ENCODE data around the gene BBS1.

Gene BBS1

DNA sequence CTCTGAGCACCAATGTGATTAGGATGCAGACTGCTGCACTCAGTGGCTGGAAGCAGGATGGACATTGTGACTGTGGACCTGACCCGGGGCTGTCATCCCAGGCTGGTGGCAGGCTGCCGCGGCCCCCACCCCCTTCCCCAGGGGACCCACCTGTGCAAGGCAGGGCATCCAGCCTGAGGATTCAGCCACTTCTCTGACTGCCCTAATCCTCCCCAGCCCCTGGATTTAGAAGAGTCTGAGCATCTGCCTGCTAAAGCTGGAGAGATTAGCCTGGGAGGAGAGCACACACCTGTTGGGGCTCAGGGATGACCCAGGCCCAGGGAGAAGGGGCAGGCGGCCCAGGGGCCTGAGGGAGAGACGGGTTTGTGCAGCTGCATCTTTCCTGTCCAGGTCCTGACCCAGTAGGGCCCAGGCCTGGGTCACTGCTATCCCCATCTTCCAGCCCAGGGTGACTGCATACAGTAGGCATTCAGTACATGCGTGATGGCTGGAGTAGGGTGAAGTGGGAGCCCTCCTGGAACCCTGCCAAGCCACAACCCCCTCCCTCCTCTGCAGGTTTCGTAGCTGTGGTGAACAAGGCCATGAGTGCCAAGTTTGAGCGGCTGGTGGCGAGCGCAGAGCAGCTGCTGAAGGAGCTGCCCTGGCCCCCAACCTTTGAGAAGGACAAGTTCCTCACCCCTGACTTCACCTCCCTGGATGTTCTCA lies 18.1 kb upstream of the BBS1 start:
- no peak for TF ChIP-seq EP300 (IDR thresholded peaks at IDR 0.05; ENCODE audit: borderline replicate concordance)
- TF ChIP-seq NFIC (IDR thresholded peaks at IDR 0.05) = no peak
- TF ChIP-seq TAF1 (IDR thresholded peaks at IDR 0.05; ENCODE audit: low read depth) = no peak
- TF ChIP-seq CREB1 (IDR thresholded peaks at IDR 0.05; ENCODE audit: low read depth) = no peak
- TF ChIP-seq, protein P1, sequence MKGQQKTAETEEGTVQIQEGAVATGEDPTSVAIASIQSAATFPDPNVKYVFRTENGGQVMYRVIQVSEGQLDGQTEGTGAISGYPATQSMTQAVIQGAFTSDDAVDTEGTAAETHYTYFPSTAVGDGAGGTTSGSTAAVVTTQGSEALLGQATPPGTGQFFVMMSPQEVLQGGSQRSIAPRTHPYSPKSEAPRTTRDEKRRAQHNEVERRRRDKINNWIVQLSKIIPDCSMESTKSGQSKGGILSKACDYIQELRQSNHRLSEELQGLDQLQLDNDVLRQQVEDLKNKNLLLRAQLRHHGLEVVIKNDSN (IDR thresholded peaks at IDR 0.05) = no peak
- no peak for TF ChIP-seq TEAD4 (IDR thresholded peaks at IDR 0.05)
- TF ChIP-seq EGR1 (IDR thresholded peaks at IDR 0.05) = no peak
- TF ChIP-seq FOXM1 (IDR thresholded peaks at IDR 0.05; ENCODE audit: borderline replicate concordance, low read depth) = no peak
- TF ChIP-seq ZBTB7A (IDR thresholded peaks at IDR 0.05; ENCODE audit: low read depth) = no peak
- TF ChIP-seq, protein P2, sequence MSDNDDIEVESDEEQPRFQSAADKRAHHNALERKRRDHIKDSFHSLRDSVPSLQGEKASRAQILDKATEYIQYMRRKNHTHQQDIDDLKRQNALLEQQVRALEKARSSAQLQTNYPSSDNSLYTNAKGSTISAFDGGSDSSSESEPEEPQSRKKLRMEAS (IDR thresholded peaks at IDR 0.05) = no peak
- no peak for TF ChIP-seq TCF12 (IDR thresholded peaks at IDR 0.05; ENCODE audit: low read depth)
- no peak for TF ChIP-seq RAD21 (IDR thresholded peaks at IDR 0.05; ENCODE audit: low read depth)
- TF ChIP-seq REST (IDR thresholded peaks at IDR 0.05; ENCODE audit: low read depth) = no peak
- TF ChIP-seq YY1 (IDR thresholded peaks at IDR 0.05; ENCODE audit: low read depth) = no peak
- TF ChIP-seq CEBPB (IDR thresholded peaks at IDR 0.05) = no peak

DNA sequence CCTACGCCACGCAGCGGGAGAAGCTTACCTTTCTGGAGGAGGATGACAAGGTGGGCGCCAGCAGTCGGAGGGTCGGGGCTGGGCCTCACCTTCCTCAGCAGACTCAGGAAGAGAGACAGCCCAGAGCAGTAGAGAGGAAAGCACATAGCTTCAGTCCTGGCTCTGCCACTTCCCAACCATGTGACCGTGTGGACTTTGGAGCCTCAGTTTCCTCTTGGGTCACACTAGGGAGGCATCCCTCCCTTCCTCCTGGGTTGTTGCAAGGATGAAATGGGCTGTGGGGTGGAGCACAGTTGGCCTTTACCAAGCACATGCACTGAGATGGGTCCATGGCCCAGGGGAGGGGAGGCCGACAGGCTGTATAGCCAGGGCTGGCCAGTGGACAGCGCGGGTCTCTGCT lies 17.3 kb upstream of the BBS1 start:
- no peak for TF ChIP-seq CEBPB (IDR thresholded peaks at IDR 0.05)
- no peak for TF ChIP-seq NFIC (IDR thresholded peaks at IDR 0.05)
- TF ChIP-seq, protein P1 (IDR thresholded peaks at IDR 0.05) = no peak
- no peak for TF ChIP-seq EP300 (IDR thresholded peaks at IDR 0.05; ENCODE audit: borderline replicate concordance)
- TF ChIP-seq, protein P2 (IDR thresholded peaks at IDR 0.05) = no peak
- no peak for TF ChIP-seq TCF12 (IDR thresholded peaks at IDR 0.05; ENCODE audit: low read depth)
- no peak for TF ChIP-seq RAD21 (IDR thresholded peaks at IDR 0.05; ENCODE audit: low read depth)
- no peak for TF ChIP-seq FOXM1 (IDR thresholded peaks at IDR 0.05; ENCODE audit: borderline replicate concordance, low read depth)
- TF ChIP-seq YY1 (IDR thresholded peaks at IDR 0.05; ENCODE audit: low read depth) = no peak
- no peak for TF ChIP-seq REST (IDR thresholded peaks at IDR 0.05; ENCODE audit: low read depth)
- TF ChIP-seq CREB1 (IDR thresholded peaks at IDR 0.05; ENCODE audit: low read depth) = no peak
- TF ChIP-seq EGR1 (IDR thresholded peaks at IDR 0.05) = no peak
- no peak for TF ChIP-seq TEAD4 (IDR thresholded peaks at IDR 0.05)
- TF ChIP-seq ZBTB7A (IDR thresholded peaks at IDR 0.05; ENCODE audit: low read depth) = no peak
- no peak for TF ChIP-seq TAF1 (IDR thresholded peaks at IDR 0.05; ENCODE audit: low read depth)

DNA sequence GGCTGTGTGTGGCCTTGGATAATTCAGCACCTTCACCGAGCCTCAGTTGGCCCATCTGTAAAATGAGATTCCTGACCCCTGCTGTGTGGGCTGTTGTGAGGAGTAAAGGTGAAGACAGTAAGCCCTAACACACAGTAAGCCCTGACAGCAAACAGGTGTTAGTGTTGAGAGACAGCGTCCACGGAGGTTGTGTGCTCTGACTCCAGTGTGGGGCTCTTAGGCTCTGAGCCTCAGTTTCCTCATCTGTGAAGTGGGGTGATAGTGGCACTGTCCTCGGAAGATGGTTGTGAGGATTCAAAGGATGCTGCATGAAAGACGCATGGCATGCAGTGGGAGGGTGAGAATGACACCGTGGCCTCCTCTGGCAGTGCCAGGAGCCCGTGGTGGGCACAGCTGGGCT lies 16.0 kb upstream of the BBS1 start:
- TF ChIP-seq FOXM1 (IDR thresholded peaks at IDR 0.05; ENCODE audit: borderline replicate concordance, low read depth) = no peak
- TF ChIP-seq CREB1 (IDR thresholded peaks at IDR 0.05; ENCODE audit: low read depth) = no peak
- no peak for TF ChIP-seq NFIC (IDR thresholded peaks at IDR 0.05)
- TF ChIP-seq TCF12 (IDR thresholded peaks at IDR 0.05; ENCODE audit: low read depth) = no peak
- no peak for TF ChIP-seq REST (IDR thresholded peaks at IDR 0.05; ENCODE audit: low read depth)
- TF ChIP-seq, protein P2 (IDR thresholded peaks at IDR 0.05) = no peak
- TF ChIP-seq YY1 (IDR thresholded peaks at IDR 0.05; ENCODE audit: low read depth) = no peak
- TF ChIP-seq, protein P1 (IDR thresholded peaks at IDR 0.05) = no peak
- no peak for TF ChIP-seq EP300 (IDR thresholded peaks at IDR 0.05; ENCODE audit: borderline replicate concordance)

Data from Ishikawa (cell line).